ENCODE measurements around the gene UHMK1. TPM values are rescaled to one million over a fixed set of nuclear protein-coding genes. Genes with fewer than 3 reads are reported as not detected.

The UHMK1 gene
- total RNA-seq, 2 donors from 2014 or later = 19.2 to 26.0 TPM

DNA sequence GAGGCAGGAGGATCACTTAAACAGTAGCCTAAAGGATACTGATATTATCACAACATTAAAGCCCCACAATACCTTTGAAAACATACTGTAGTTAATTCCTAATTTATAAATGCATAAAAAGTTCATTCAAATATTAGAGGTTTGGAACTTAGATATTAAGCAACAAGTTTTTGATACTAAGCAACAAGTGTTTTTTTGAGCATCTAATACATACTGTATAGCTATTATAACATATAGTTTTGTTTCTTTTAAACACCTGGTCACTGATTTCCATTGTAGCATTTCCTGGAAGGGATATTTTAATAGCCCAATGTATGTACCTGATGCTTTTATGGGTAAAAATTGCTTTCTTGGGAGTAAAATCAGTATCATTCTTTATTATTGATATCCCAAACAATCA, 4.5 kb downstream of the UHMK1 start:
- no peak for DNase-seq
- H3K27ac ChIP-seq (ENCODE audit: low read depth, low read length) = no peak overlapping the region
- Mint-ChIP-seq H3K36me3 (ENCODE audit: low read depth) (peaks cover 51% of the 10 kb centered on the region), H3K27me3 (ENCODE audit: insufficient read depth) (no peaks in the 10 kb centered on the region), H3K9me3 (peaks cover 3% of the 10 kb centered on the region), H3K27ac (no peak overlapping the region), H3K4me1 (peaks cover 15% of the 10 kb centered on the region), H3K4me3 (no peak overlapping the region)
- H3K4me1 ChIP-seq (ENCODE audit: control insufficient read depth, insufficient read depth, low read length) = no peaks in the 10 kb centered on the region
- H3K9me3 ChIP-seq (ENCODE audit: control insufficient read depth, low read length) = no peaks in the 10 kb centered on the region
- H3K9ac ChIP-seq (ENCODE audit: extremely low read depth, low read length, poor library complexity, severe bottlenecking) = no peak overlapping the region
- peaks cover 66% of the 10 kb centered on the region for H3K36me3 ChIP-seq (ENCODE audit: control insufficient read depth, insufficient read depth, low read length)
- TF ChIP-seq, protein P1, sequence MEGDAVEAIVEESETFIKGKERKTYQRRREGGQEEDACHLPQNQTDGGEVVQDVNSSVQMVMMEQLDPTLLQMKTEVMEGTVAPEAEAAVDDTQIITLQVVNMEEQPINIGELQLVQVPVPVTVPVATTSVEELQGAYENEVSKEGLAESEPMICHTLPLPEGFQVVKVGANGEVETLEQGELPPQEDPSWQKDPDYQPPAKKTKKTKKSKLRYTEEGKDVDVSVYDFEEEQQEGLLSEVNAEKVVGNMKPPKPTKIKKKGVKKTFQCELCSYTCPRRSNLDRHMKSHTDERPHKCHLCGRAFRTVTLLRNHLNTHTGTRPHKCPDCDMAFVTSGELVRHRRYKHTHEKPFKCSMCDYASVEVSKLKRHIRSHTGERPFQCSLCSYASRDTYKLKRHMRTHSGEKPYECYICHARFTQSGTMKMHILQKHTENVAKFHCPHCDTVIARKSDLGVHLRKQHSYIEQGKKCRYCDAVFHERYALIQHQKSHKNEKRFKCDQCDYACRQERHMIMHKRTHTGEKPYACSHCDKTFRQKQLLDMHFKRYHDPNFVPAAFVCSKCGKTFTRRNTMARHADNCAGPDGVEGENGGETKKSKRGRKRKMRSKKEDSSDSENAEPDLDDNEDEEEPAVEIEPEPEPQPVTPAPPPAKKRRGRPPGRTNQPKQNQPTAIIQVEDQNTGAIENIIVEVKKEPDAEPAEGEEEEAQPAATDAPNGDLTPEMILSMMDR (conservative IDR thresholded peaks at IDR 0.05) = no peak
- H3K27me3 ChIP-seq (ENCODE audit: control insufficient read depth, insufficient read depth, low read length, poor library complexity, severe bottlenecking) = no peaks in the 10 kb centered on the region
- H3K4me3 ChIP-seq (ENCODE audit: low read length) = no peak overlapping the region

DNA sequence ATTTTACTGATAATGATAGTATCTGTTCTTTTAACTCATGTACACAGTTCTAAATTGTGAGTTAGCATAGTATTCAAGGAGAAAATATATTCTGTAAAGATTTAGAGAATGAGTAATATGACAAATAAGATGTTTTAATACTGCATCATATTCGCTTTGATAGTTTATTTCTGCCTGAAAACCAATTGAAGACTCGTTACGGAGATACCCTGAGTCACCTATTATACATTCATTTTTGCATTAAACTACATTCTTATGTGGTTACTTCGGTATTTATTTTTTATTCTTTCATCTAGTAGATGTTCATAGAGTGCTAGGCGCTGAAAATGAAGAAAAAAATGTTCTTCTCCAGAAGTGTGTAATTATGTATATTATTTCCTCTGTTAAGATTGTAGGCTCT, 5.3 kb downstream of the UHMK1 start:
- Histone ChIP-seq H3K4me1 (ENCODE audit: control insufficient read depth, insufficient read depth, low read length) (no peaks in the 10 kb centered on the region), H3K36me3 (ENCODE audit: control insufficient read depth, insufficient read depth, low read length) (peaks cover 68% of the 10 kb centered on the region), H3K27me3 (ENCODE audit: control insufficient read depth, insufficient read depth, low read length, poor library complexity, severe bottlenecking) (no peaks in the 10 kb centered on the region), H3K9me3 (ENCODE audit: control insufficient read depth, low read length) (no peaks in the 10 kb centered on the region), H3K4me3 (ENCODE audit: low read length) (no peak overlapping the region), H3K9ac (ENCODE audit: extremely low read depth, low read length, poor library complexity, severe bottlenecking) (no peak overlapping the region), H3K27ac (ENCODE audit: low read depth, low read length) (no peak overlapping the region)
- Mint-ChIP-seq H3K4me3 (no peak overlapping the region), H3K27ac (no peak overlapping the region), H3K36me3 (ENCODE audit: low read depth) (peaks cover 59% of the 10 kb centered on the region), H3K9me3 (no peaks in the 10 kb centered on the region), H3K27me3 (ENCODE audit: insufficient read depth) (no peaks in the 10 kb centered on the region), H3K4me1 (peaks cover 11% of the 10 kb centered on the region)
- WGBS, 2 experiments (ENCODE audit: insufficient coverage in 1 of 2, insufficient read length in 1 of 2) = 80 to 97% methylated on average over 1 to 5 of the region's 5 CpGs
- TF ChIP-seq, protein P1 (conservative IDR thresholded peaks at IDR 0.05) = no peak
- no peak for DNase-seq

DNA sequence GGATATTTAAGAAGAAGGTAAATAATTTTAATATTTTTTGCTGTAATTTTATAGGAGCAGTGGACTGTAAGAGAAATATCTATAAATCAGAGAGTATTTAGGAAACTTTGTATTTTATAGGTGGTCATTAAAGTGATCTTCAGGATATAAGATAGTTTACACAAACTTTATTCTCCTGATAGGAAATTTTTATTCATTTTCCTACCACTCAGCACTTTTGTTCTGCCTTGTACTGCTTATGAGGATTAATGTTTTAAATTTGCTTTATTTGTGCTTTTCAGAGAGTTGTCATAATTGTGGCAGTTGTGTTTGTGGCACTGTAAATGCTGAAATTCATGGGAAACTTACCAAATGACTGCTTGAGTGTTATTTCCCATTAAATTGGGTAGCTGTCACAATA, 29.7 kb downstream of the UHMK1 start:
- Histone ChIP-seq H3K27ac (ENCODE audit: low read depth, low read length) (no peak overlapping the region), H3K9ac (ENCODE audit: extremely low read depth, low read length, poor library complexity, severe bottlenecking) (no peak overlapping the region), H3K4me3 (ENCODE audit: low read length) (no peak overlapping the region), H3K27me3 (ENCODE audit: control insufficient read depth, insufficient read depth, low read length, poor library complexity, severe bottlenecking) (no peaks in the 10 kb centered on the region), H3K9me3 (ENCODE audit: control insufficient read depth, low read length) (no peaks in the 10 kb centered on the region), H3K36me3 (ENCODE audit: control insufficient read depth, insufficient read depth, low read length) (peaks cover 53% of the 10 kb centered on the region), H3K4me1 (ENCODE audit: control insufficient read depth, insufficient read depth, low read length) (no peaks in the 10 kb centered on the region)
- TF ChIP-seq, protein P1 (conservative IDR thresholded peaks at IDR 0.05) = no peak
- H3K27me3 Mint-ChIP-seq (ENCODE audit: insufficient read depth) = no peaks in the 10 kb centered on the region
- H3K36me3 Mint-ChIP-seq (ENCODE audit: low read depth) = peaks cover 31% of the 10 kb centered on the region
- H3K4me1 Mint-ChIP-seq = peaks cover 7% of the 10 kb centered on the region
- no peaks in the 10 kb centered on the region for H3K9me3 Mint-ChIP-seq
- no peak overlapping the region for H3K27ac Mint-ChIP-seq
- DNase-seq = no peak
- H3K4me3 Mint-ChIP-seq = no peak overlapping the region
